NCI-H510A (cell line): ENCODE data around the gene EAPP.
"Not testable (repeated sequence)": the region's sequence is repeated elsewhere in the genome, so short reads cannot be mapped to it uniquely, and the experiment has no call there.

Experiments used
- DNase-seq: peaks from one replicate; lab custom pipeline; 2025; lab: John Stamatoyannopoulos, UW

The EAPP gene

GRCh38 chr14:34538096-34538495 is 1.4 kb downstream of the EAPP start:
- not testable (repeated sequence) for DNase-seq

GRCh38 chr14:34537677-34538009 is 1.9 kb downstream of the EAPP start:
- no peak for DNase-seq

- no peak for DNase-seq
Observed at GRCh38 chr14:34536951-34537676, 2.4 kb downstream of the EAPP start.

GRCh38 chr14:34527591-34527990 is 11.9 kb downstream of the EAPP start:
- no peak for DNase-seq

- DNase-seq, result not testable (repeated sequence)
Observed at GRCh38 chr14:34524216-34524615, 15.3 kb downstream of the EAPP start.

GRCh38 chr14:34522496-34522895 is 17.0 kb downstream of the EAPP start:
- DNase-seq, result no peak

- DNase-seq, result not testable (repeated sequence)
Observed at GRCh38 chr14:34521071-34521470, 18.4 kb downstream of the EAPP start.

GRCh38 chr14:34520304-34520970 is 19.1 kb downstream of the EAPP start:
- not testable (repeated sequence) for DNase-seq

- no peak for DNase-seq
Observed at GRCh38 chr14:34507884-34508283, 31.6 kb downstream of the EAPP start.

GRCh38 chr14:34507459-34507858 is 32.0 kb downstream of the EAPP start:
- DNase-seq, result no peak

GRCh38 chr14:34505124-34505491 is 34.4 kb downstream of the EAPP start:
- DNase-seq, result not testable (repeated sequence)

GRCh38 chr14:34504027-34504426 is 35.5 kb downstream of the EAPP start:
- not testable (repeated sequence) for DNase-seq

GRCh38 chr14:34502545-34503225 is 36.8 kb downstream of the EAPP start:
- DNase-seq, result no peak

GRCh38 chr14:34502001-34502400 is 37.5 kb downstream of the EAPP start:
- no peak for DNase-seq

GRCh38 chr14:34501004-34501580 is 38.4 kb downstream of the EAPP start:
- no peak for DNase-seq

- no peak for DNase-seq
Observed at GRCh38 chr14:34498684-34499412, 40.7 kb downstream of the EAPP start.

GRCh38 chr14:34496679-34497513 is 42.6 kb downstream of the EAPP start:
- DNase-seq, result no peak

GRCh38 chr14:34496007-34496678 is 43.4 kb downstream of the EAPP start:
- DNase-seq, result no peak

GRCh38 chr14:34489324-34489723 is 50.2 kb downstream of the EAPP start:
- DNase-seq, result no peak

GRCh38 chr14:34488528-34488927 is 51.0 kb downstream of the EAPP start:
- DNase-seq, result no peak

GRCh38 chr14:34484726-34485125 is 54.8 kb downstream of the EAPP start:
- DNase-seq, result no peak
